ENCODE results near the gene CHST4. TPM values are rescaled to one million over a fixed set of nuclear protein-coding genes. Genes with fewer than 3 reads are reported as not detected.

CHST4 gene
- total RNA-seq, 1 experiment from 2014 or later = 5.9 TPM

DNA sequence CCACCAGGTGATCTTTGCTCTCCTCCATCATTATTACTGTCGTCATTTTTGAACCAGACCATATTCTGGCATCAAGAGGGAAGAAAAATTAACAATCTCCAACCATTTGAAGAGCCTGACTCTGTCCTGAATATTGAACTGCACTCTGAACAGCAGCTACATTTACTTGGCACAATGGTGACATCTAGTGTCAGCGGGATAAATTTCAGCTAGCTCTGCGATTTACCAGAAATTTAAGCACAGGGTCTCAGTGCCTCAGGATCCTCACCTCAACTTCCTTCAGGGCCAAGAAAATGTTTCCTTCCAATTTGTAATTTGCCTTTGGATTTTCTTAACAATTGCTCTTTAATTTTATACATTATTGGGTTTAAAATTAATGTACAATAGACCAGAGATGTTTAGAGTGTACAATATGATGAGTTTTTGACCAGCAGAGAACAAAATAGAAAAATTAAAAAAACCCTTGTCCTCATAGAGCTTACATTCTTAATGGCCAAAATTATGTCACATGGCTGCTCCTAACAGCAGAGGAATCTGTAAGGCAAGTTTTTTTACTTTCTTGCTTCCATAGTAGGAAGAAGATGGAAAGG is 26.4 kb upstream of the CHST4 start:
- WGBS (ENCODE audit: extremely low coverage, insufficient read length, low lambda C conversion rate) = no CpG with 5 or more reads among the region's 3 CpGs
- Histone ChIP-seq H3K9me3 (ENCODE audit: control insufficient read depth, low read depth, low read length) (no peaks in the 10 kb centered on the region), H3K79me1 (ENCODE audit: insufficient read depth, low read depth, low read length, poor library complexity, severe bottlenecking) (no peaks in the 10 kb centered on the region), H3K27me3 (ENCODE audit: insufficient read depth, low read length) (no peaks in the 10 kb centered on the region), H2BK12ac (ENCODE audit: insufficient read length, low read depth, low read length) (no peak overlapping the region), H3K56ac (ENCODE audit: insufficient read length, low read depth, low read length) (no peak overlapping the region), H4K91ac (ENCODE audit: insufficient read length, low read depth, low read length) (no peak overlapping the region), H3K4me1 (ENCODE audit: insufficient read depth, low read length) (no peaks in the 10 kb centered on the region), H4K20me1 (ENCODE audit: control insufficient read depth, insufficient read depth, insufficient read length) (no peaks in the 10 kb centered on the region), H2BK5ac (ENCODE audit: insufficient read length, low read length) (no peak overlapping the region), H2AK5ac (ENCODE audit: insufficient read length, low read length) (no peak overlapping the region), H3T11ph (ENCODE audit: low read length) (no peak overlapping the region), H2BK20ac (ENCODE audit: low read depth, low read length, poor library complexity, severe bottlenecking) (no peak overlapping the region), H4K5ac (ENCODE audit: insufficient read length, low read depth, low read length) (no peak overlapping the region), H3K23ac (ENCODE audit: insufficient read length, low read depth, low read length) (no peak overlapping the region), H4K8ac (replicated peaks; ENCODE audit: insufficient read length, low read depth, low read length) (no peak overlapping the region), H2BK15ac (ENCODE audit: low read depth, low read length) (no peak overlapping the region), H3K4me2 (ENCODE audit: insufficient read depth, insufficient read length, low read length) (no peak overlapping the region), H3K18ac (ENCODE audit: insufficient read length, low read depth, low read length) (no peak overlapping the region), H2BK120ac (ENCODE audit: low read depth, low read length, poor library complexity, severe bottlenecking) (no peak overlapping the region), H3K14ac (ENCODE audit: insufficient read depth, low read length) (no peak overlapping the region), H3K79me2 (ENCODE audit: insufficient read depth, low read length) (no peaks in the 10 kb centered on the region), H3K27ac (ENCODE audit: insufficient read length, low read depth, low read length) (no peak overlapping the region), H3K23me2 (ENCODE audit: insufficient read length, low read depth, low read length, poor library complexity, severe bottlenecking) (no peaks in the 10 kb centered on the region), H2AFZ (ENCODE audit: low read length) (no peak overlapping the region), H3K4ac (ENCODE audit: low read depth, low read length) (no peak overlapping the region), H3K9ac (ENCODE audit: extremely low read depth, insufficient read length, low read length) (no peak overlapping the region)
- H3K4me3 Mint-ChIP-seq = no peak overlapping the region
- TF ChIP-seq, protein P1, sequence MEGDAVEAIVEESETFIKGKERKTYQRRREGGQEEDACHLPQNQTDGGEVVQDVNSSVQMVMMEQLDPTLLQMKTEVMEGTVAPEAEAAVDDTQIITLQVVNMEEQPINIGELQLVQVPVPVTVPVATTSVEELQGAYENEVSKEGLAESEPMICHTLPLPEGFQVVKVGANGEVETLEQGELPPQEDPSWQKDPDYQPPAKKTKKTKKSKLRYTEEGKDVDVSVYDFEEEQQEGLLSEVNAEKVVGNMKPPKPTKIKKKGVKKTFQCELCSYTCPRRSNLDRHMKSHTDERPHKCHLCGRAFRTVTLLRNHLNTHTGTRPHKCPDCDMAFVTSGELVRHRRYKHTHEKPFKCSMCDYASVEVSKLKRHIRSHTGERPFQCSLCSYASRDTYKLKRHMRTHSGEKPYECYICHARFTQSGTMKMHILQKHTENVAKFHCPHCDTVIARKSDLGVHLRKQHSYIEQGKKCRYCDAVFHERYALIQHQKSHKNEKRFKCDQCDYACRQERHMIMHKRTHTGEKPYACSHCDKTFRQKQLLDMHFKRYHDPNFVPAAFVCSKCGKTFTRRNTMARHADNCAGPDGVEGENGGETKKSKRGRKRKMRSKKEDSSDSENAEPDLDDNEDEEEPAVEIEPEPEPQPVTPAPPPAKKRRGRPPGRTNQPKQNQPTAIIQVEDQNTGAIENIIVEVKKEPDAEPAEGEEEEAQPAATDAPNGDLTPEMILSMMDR (conservative IDR thresholded peaks at IDR 0.05) = peak; percentile 82
- H3K4me1 Mint-ChIP-seq = no peaks in the 10 kb centered on the region
- DNase-seq = peak; percentile 40
- no peak overlapping the region for H3K27ac Mint-ChIP-seq
- no peaks in the 10 kb centered on the region for H3K36me3 Mint-ChIP-seq (ENCODE audit: insufficient read depth in 1 of 3, low read depth in 3 of 3)
- peaks cover 3% of the 10 kb centered on the region; the same call in 1 of the 2 replicates for H3K27me3 Mint-ChIP-seq (ENCODE audit: low read depth)
- H3K9me3 Mint-ChIP-seq = peaks cover 0 to 3% of the 10 kb centered on the region in 2 experiments; a peak in 1 of 5 replicates
